Fibroblast of the aortic adventitia (primary cell): ENCODE results near the gene UCP3. TPM values are rescaled to one million over a fixed set of nuclear protein-coding genes. Genes with fewer than 3 reads are reported as not detected.
A peak's percentile ranks its signal among the peaks of the same experiment; 100 is the strongest.

Experiments used
- DNase-seq: peaks from one replicate; pipeline ENCODE4 v3.0.0-alpha.2; 2010; ENCODE audit warnings: low read depth
- H3K4me3 ChIP-seq: 2 replicates; pipeline ENCODE4 v1.5.1; 2011; ENCODE audit warnings: low read depth, mild to moderate bottlenecking, control low read depth, low read length, moderate library complexity
- CTCF ChIP-seq: IDR thresholded peaks from 2 replicates; pipeline ENCODE4 v1.5.1; 2011; ENCODE audit warnings: mild to moderate bottlenecking, low read length, control low read depth, inconsistent platforms; ENCODE audit not compliant: insufficient read depth
- total RNA-seq: library from RNA; depleted of rRNA; stranded (reverse); fragments of >200 nt; gene quantifications from 2 replicates; pipeline ENCODE4 v1.2.3, GENCODE V29; 2012; ENCODE audit warnings: low replicate concordance

UCP3 gene
- total RNA-seq, 1 donor: 0.54 TPM

DNA sequence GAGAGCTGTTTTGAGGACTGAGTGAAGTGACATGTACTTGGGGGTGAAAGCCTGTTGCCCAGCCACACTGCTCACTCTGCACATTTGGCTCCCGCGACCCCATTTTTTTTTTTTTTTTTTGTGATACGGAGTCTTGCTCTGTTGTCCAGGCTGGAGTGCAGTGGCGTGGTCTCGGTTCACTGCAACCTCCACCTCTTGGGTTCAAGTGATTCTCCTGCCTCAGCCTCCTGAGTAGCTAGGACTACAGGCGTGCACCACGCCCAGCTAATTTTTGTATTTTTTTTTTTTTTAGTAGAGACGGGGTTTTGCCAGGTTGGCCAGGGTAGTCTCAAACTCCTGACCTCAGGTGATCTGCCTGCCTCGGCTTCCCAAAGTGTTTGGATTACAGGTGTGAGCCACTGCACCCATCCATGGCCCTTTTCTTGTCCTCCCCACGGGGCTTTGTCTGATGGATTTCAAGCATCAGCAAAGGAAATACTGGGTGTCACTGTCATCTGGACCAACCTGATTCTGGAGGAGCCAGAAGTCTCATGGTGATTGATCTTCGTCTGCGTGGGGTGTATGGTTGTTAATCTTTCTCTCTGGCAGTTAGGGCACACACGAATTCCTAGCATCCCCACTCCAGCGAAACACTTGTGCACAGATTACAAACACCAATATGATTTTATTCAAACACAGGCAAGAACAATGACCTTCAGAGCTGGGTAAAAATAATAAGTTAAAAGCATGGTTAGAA, 3.4 kb upstream of the UCP3 start:
- no peak overlapping the region for H3K4me3 ChIP-seq
- TF ChIP-seq CTCF: no peak
- no peak for DNase-seq

GRCh38 chr11:74011360-74012073, 2.6 kb upstream of the UCP3 start:
- DNase-seq: peak; percentile 29
- no peak overlapping the region for H3K4me3 ChIP-seq
- TF ChIP-seq CTCF: no peak

GRCh38 chr11:74010306-74011300, 1.7 kb upstream of the UCP3 start:
- no peak for TF ChIP-seq CTCF
- no peak for DNase-seq
- H3K4me3 ChIP-seq: no peak overlapping the region

- no peak overlapping the region for H3K4me3 ChIP-seq
- DNase-seq: no peak
- TF ChIP-seq CTCF: no peak
These were observed 905 bp upstream of the UCP3 start for GRCh38 chr11:74009675-74010305.

DNA sequence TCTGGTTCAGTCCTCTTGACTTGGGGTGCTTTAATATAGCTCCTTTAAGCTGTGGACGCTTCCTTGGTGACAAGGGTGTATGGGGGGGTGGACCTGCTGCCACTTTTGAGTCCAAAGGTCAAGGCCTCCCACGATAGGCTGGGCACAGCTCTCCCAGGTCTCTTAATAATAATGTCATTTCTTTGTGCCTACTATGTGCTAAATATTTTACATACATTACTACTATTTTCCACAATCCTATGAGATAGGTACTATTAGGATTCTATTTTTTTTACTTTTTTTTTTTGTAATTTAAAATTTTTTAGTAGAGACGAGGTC, 304 bp upstream of the UCP3 start:
- no peak for TF ChIP-seq CTCF
- no peak for DNase-seq

GRCh38 chr11:74007691-74008372, 1.1 kb downstream of the UCP3 start:
- H3K4me3 ChIP-seq: no peak overlapping the region
- DNase-seq: no peak
- TF ChIP-seq CTCF: no peak

More for the DNA sequence above, 304 bp upstream of the UCP3 start:
- no peak overlapping the region for H3K4me3 ChIP-seq
